NCI-H526 (cell line): ENCODE measurements around the gene EYA4.
"Not testable (repeated sequence)": the region's sequence is repeated elsewhere in the genome, so short reads cannot be mapped to it uniquely, and the experiment has no call there.

Experiments
- DNase-seq, 2 experiments: peaks; one replicate each; lab custom pipeline; 2025; lab: John Stamatoyannopoulos, UW

Gene EYA4

GRCh38 chr6:133532908-133533307 is 291.8 kb downstream of the EYA4 start:
- DNase-seq: no peak

GRCh38 chr6:133539502-133540259 is 298.5 kb downstream of the EYA4 start:
- no peak for DNase-seq

GRCh38 chr6:133540361-133540760 is 299.2 kb downstream of the EYA4 start:
- DNase-seq: no peak

GRCh38 chr6:133541040-133541439 is 299.9 kb downstream of the EYA4 start:
- no peak for DNase-seq

- DNase-seq: no peak
Measured at GRCh38 chr6:133542056-133542821, 301.1 kb downstream of the EYA4 start.

- peak in 1 of 2 experiments; percentile 5 for DNase-seq
Measured at GRCh38 chr6:133544419-133544818, 303.3 kb downstream of the EYA4 start.

GRCh38 chr6:133546098-133546497 is 304.9 kb downstream of the EYA4 start:
- no peak for DNase-seq

GRCh38 chr6:133547136-133547535 is 306.0 kb downstream of the EYA4 start:
- no peak for DNase-seq

- peak in 1 of 2 experiments; percentile 18 for DNase-seq
Measured at GRCh38 chr6:133548423-133549159, 307.4 kb downstream of the EYA4 start.

GRCh38 chr6:133549371-133549801 is 308.2 kb downstream of the EYA4 start:
- DNase-seq: no peak

GRCh38 chr6:133550026-133550425 is 308.9 kb downstream of the EYA4 start:
- no peak for DNase-seq

- no peak for DNase-seq
Measured at GRCh38 chr6:133551436-133551835, 310.3 kb downstream of the EYA4 start.

- DNase-seq: no peak
Measured at GRCh38 chr6:133551847-133552341, 310.7 kb downstream of the EYA4 start.

- peak; percentile 21 to 67 for DNase-seq
Measured at GRCh38 chr6:133553652-133554051, 312.5 kb downstream of the EYA4 start.

- not testable (repeated sequence) for DNase-seq
Measured at GRCh38 chr6:133554121-133554520, 313.0 kb downstream of the EYA4 start.

GRCh38 chr6:133555685-133556084 is 314.5 kb downstream of the EYA4 start:
- DNase-seq: no peak

- DNase-seq: no peak
Measured at GRCh38 chr6:133559926-133560325, 318.8 kb downstream of the EYA4 start.

GRCh38 chr6:133567636-133568035 is 326.5 kb downstream of the EYA4 start:
- DNase-seq: no peak

GRCh38 chr6:133568970-133569889 is 328.1 kb downstream of the EYA4 start:
- DNase-seq: peak; percentile 21 to 58

GRCh38 chr6:133571681-133572080 is 330.5 kb downstream of the EYA4 start:
- no peak for DNase-seq

- DNase-seq: no peak
Measured at GRCh38 chr6:133577851-133578250, 336.7 kb downstream of the EYA4 start.
